HL-60 (cell line): ENCODE results near the gene ATP2B2.

Experiments used
- CTCF ChIP-seq: IDR thresholded peaks from one replicate; pipeline ENCODE4 v1.5.1; 2011; ENCODE audit warnings: low read length, control low read depth, inconsistent platforms; ENCODE audit not compliant: insufficient read depth
- GABPA ChIP-seq: IDR thresholded peaks from 2 replicates; pipeline ENCODE4 v1.6.1; 2012; ENCODE audit warnings: low read depth
- POLR2AphosphoS5 ChIP-seq: IDR thresholded peaks from 2 replicates; pipeline ENCODE4 v1.6.1; 2012; ENCODE audit warnings: low read depth
- REST ChIP-seq: IDR thresholded peaks from 2 replicates; pipeline ENCODE4 v1.6.1; 2012; ENCODE audit warnings: low read depth; ENCODE audit not compliant: insufficient replicate concordance
- SPI1 ChIP-seq: IDR thresholded peaks from 2 replicates; pipeline ENCODE4 v1.6.1; 2012; ENCODE audit warnings: low read depth, mild to moderate bottlenecking, borderline replicate concordance

- TF ChIP-seq CTCF = no peak
- TF ChIP-seq GABPA = no peak
- TF ChIP-seq POLR2AphosphoS5 = no peak
- TF ChIP-seq REST = no peak
- TF ChIP-seq SPI1 = no peak
These were observed 127.1 kb downstream of the ATP2B2 start for GRCh38 chr3:10378246-10378645.
